Panc1 (cell line): Measurements from ENCODE around the gene KLF18. TPM values are rescaled to one million over a fixed set of nuclear protein-coding genes. Genes with fewer than 3 reads are reported as not detected.

ENCODE experiments used
- ATAC-seq: fragments of 200-7000 bp; cut with Tn5 transposase; 2 replicates; pipeline ENCODE4 v1.9.1; 2020; ENCODE audit warnings: mild to moderate bottlenecking, moderate library complexity
- BruUV-seq: library from RNA; stranded (reverse); fragments of 400-500 nt; replicated peaks from 2 replicates; lab custom pipeline; 2021; lab: Mats Ljungman, UMichigan
- CTCF ChIA-PET: fragments of 300-600 bp; sonication (Branson Sonifier 250); formaldehyde crosslinking; loops from one replicate; lab custom pipeline; 2022; ENCODE audit warnings: antibody characterized with exemption; lab: Charles Lee
- POLR2A ChIA-PET: fragments of 300-600 bp; sonication (Branson Sonifier 250); formaldehyde crosslinking; loops from one replicate; lab custom pipeline; 2022; ENCODE audit warnings: antibody characterized with exemption; lab: Charles Lee
- DNase-seq: peaks from one replicate; pipeline ENCODE4 v3.0.0-alpha.2; 2010; ENCODE audit warnings: low read depth, low spot score
- H3K27ac ChIP-seq: 2 replicates; pipeline ENCODE4 v1.5.1; 2011; ENCODE audit warnings: mild to moderate bottlenecking, low read length, inconsistent platforms
- H3K27me3 ChIP-seq: fragments of 200-500 bp; sonication (Bioruptor generic); 2 replicates; pipeline ENCODE4 v1.6.0; 2014; ENCODE audit warnings: low read length, inconsistent platforms; ENCODE audit not compliant: control insufficient read depth, insufficient read depth
- H3K36me3 ChIP-seq: fragments of 200-500 bp; sonication (Bioruptor generic); 2 replicates; pipeline ENCODE4 v1.5.1; 2014; ENCODE audit warnings: inconsistent platforms, mild to moderate bottlenecking, low read length, moderate library complexity; ENCODE audit not compliant: control insufficient read depth, insufficient read depth
- H3K4me1 ChIP-seq: 2 replicates; pipeline ENCODE4 v1.5.1; 2011; ENCODE audit warnings: inconsistent platforms, mild to moderate bottlenecking, low read length, moderate library complexity; ENCODE audit not compliant: control insufficient read depth, insufficient read depth
- H3K4me3 ChIP-seq, 2 experiments: 2 replicates each; pipeline ENCODE4 v1.5.1; 2011 to 2012; ENCODE audit warnings: low read depth in 2 of 2, low read length in 2 of 2, mild to moderate bottlenecking in 2 of 2, inconsistent platforms in 1 of 2, moderate library complexity in 1 of 2
- H3K9me3 ChIP-seq: fragments of 200-500 bp; sonication (Bioruptor generic); 2 replicates; pipeline ENCODE4 v1.5.1; 2014; ENCODE audit warnings: low read depth, mild to moderate bottlenecking, inconsistent platforms, low read length, moderate library complexity; ENCODE audit not compliant: control insufficient read depth, insufficient read depth
- CTCF ChIP-seq: fragments of 450-650 bp; IDR thresholded peaks from 2 replicates; pipeline ENCODE4 v1.5.1; 2017; ENCODE audit warnings: mild to moderate bottlenecking
- POLR2AphosphoS5 ChIP-seq: IDR thresholded peaks from 2 replicates; pipeline ENCODE4 v1.6.1; 2012; ENCODE audit warnings: mild to moderate bottlenecking, low read depth, low read length, moderate library complexity
- REST ChIP-seq, 2 experiments: IDR thresholded peaks; 2 replicates each; pipeline ENCODE4 v1.6.1; 2011 to 2012; ENCODE audit warnings: low read depth in 2 of 2, control low read depth in 1 of 2, low read length in 1 of 2, mild to moderate bottlenecking in 1 of 2, moderate library complexity in 1 of 2; ENCODE audit not compliant: insufficient read depth in 1 of 2
- SIN3A ChIP-seq: IDR thresholded peaks from 2 replicates; pipeline ENCODE4 v1.6.1; 2012; ENCODE audit warnings: low read depth, mild to moderate bottlenecking, low read length, moderate library complexity, borderline replicate concordance; ENCODE audit not compliant: insufficient read depth
- TCF7L2 ChIP-seq: IDR thresholded peaks from 2 replicates; pipeline ENCODE4 v1.6.1; 2011; ENCODE audit warnings: mild to moderate bottlenecking, low read depth, low read length, inconsistent platforms
- in situ Hi-C: cut with HindIII; loops from 2 replicates; pipeline ENCODE4 v1.10.0; 2016; ENCODE audit warnings: low sequenced_read_pairs, low pct_unique_long_range_greater_than_20kb
- intact Hi-C: fragments of 100-400 bp; cut with micrococcal nuclease; formaldehyde crosslinking; loops from one replicate; pipeline ENCODE4 v1.10.0; 2022; ENCODE audit not compliant: unreplicated experiment
- total RNA-seq: library from RNA; stranded (reverse); gene quantifications from one replicate; pipeline ENCODE4 v1.2.1, GENCODE V29; 2021; ENCODE audit not compliant: unreplicated experiment

Gene KLF18
- total RNA-seq, 1 experiment from 2014 or later, result not detected

GRCh38 chr1:44161546-44161945, 20.1 kb upstream of the KLF18 start:
- intact Hi-C loops (no loop called here), in situ Hi-C loops (no loop called here)
- TF ChIP-seq SIN3A (no peak), POLR2AphosphoS5 (no peak)
- H3K27me3 ChIP-seq, result no peaks in the 10 kb centered on the region
- no TSS peak for BruUV-seq
- POLR2A ChIA-PET, result no interaction called here
- CTCF ChIA-PET, result interaction anchor here (0.7 kb wide), 1 partner anchor 447 kb away, joined by 6 read pairs; no protein-coding TSS in a partner anchor
- ATAC-seq, result no peak
- H3K4me3 ChIP-seq, result no peak overlapping the region
- no peaks in the 10 kb centered on the region for H3K36me3 ChIP-seq
- no peaks in the 10 kb centered on the region for H3K9me3 ChIP-seq
- no peaks in the 10 kb centered on the region for H3K4me1 ChIP-seq
- no peak overlapping the region for H3K27ac ChIP-seq
- no peak for DNase-seq

- DNase-seq (no peak), ATAC-seq (no peak)
- TF ChIP-seq REST (IDR thresholded peaks at IDR 0.05; ENCODE audit: insufficient read depth in 1 of 2, low read depth in 2 of 2, low read length in 1 of 2) (no peak), SIN3A (no peak), POLR2AphosphoS5 (no peak), CTCF (no peak), TCF7L2 (no peak)
- intact Hi-C loops, result no loop called here
- H3K27ac ChIP-seq, result no peak overlapping the region
- CTCF ChIA-PET, result no interaction called here
- H3K4me1 ChIP-seq, result peaks cover 14% of the 10 kb centered on the region
- BruUV-seq, result no TSS peak
- in situ Hi-C loops, result no loop called here
- H3K9me3 ChIP-seq, result no peaks in the 10 kb centered on the region
- H3K36me3 ChIP-seq, result no peaks in the 10 kb centered on the region
- POLR2A ChIA-PET, result no interaction called here
- no peaks in the 10 kb centered on the region for H3K27me3 ChIP-seq
- H3K4me3 ChIP-seq, result no peak overlapping the region
Observed at GRCh38 chr1:44158871-44159270, 17.4 kb upstream of the KLF18 start.

GRCh38 chr1:44157903-44158302, 16.5 kb upstream of the KLF18 start:
- no TSS peak for BruUV-seq
- ATAC-seq (no peak), DNase-seq (no peak)
- Histone ChIP-seq H3K27me3 (no peaks in the 10 kb centered on the region), H3K9me3 (no peaks in the 10 kb centered on the region), H3K27ac (no peak overlapping the region), H3K36me3 (no peaks in the 10 kb centered on the region), H3K4me1 (peaks cover 14% of the 10 kb centered on the region), H3K4me3 (no peak overlapping the region)
- intact Hi-C loops (no loop called here), in situ Hi-C loops (no loop called here)
- CTCF ChIA-PET, result no interaction called here
- POLR2A ChIA-PET, result no interaction called here
- TF ChIP-seq POLR2AphosphoS5 (no peak), SIN3A (no peak), REST (IDR thresholded peaks at IDR 0.05; ENCODE audit: insufficient read depth in 1 of 2, low read depth in 2 of 2, low read length in 1 of 2) (no peak), TCF7L2 (no peak), CTCF (no peak)
